Gastrocnemius medialis (tissue), 4 donors: ENCODE data around the gene ST6GALNAC1.

Experiments
- POLR2A ChIP-seq, 2 donors: fragments of 450-650 bp; IDR thresholded peaks; one replicate each; pipeline ENCODE4 v1.6.1; 2017; ENCODE audit warnings: antibody characterized with exemption in 2 of 2, mild to moderate bottlenecking in 2 of 2, moderate library complexity in 2 of 2
- TF ChIP-seq, protein P1 (sequence below), 5 experiments: fragments of 450-650 bp in 3 of 5; fragments of 200-600 bp in 2 of 5; sonication (generic) in 2 of 5; IDR thresholded peaks in 4 of 5; conservative IDR thresholded peaks in 1 of 5; 1 replicate in 4 of 5; 2 replicates in 1 of 5; pipeline ENCODE4 v1.5.1; 2016 to 2019; ENCODE audit warnings: antibody characterized with exemption in 5 of 5, mild to moderate bottlenecking in 3 of 5, moderate library complexity in 3 of 5

- TF ChIP-seq, protein P1, sequence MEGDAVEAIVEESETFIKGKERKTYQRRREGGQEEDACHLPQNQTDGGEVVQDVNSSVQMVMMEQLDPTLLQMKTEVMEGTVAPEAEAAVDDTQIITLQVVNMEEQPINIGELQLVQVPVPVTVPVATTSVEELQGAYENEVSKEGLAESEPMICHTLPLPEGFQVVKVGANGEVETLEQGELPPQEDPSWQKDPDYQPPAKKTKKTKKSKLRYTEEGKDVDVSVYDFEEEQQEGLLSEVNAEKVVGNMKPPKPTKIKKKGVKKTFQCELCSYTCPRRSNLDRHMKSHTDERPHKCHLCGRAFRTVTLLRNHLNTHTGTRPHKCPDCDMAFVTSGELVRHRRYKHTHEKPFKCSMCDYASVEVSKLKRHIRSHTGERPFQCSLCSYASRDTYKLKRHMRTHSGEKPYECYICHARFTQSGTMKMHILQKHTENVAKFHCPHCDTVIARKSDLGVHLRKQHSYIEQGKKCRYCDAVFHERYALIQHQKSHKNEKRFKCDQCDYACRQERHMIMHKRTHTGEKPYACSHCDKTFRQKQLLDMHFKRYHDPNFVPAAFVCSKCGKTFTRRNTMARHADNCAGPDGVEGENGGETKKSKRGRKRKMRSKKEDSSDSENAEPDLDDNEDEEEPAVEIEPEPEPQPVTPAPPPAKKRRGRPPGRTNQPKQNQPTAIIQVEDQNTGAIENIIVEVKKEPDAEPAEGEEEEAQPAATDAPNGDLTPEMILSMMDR (IDR thresholded peaks at IDR 0.05 in 4 of 5, conservative IDR thresholded peaks at IDR 0.05 in 1 of 5) = no peak
- no peak for TF ChIP-seq POLR2A (IDR thresholded peaks at IDR 0.05)
Measured at GRCh38 chr17:76679239-76679638, 35.7 kb upstream of the ST6GALNAC1 start.
